ENCODE data around the gene C10orf71.

The C10orf71 gene

GRCh38 chr10:49304137-49304536 lies 5.2 kb downstream of the C10orf71 start:
- TF ChIP-seq ZBTB7A (IDR thresholded peaks at IDR 0.05; ENCODE audit: low read depth) = no peak
- TF ChIP-seq CREB1 (IDR thresholded peaks at IDR 0.05; ENCODE audit: low read depth) = no peak
- no peak for TF ChIP-seq TEAD4 (IDR thresholded peaks at IDR 0.05)
- TF ChIP-seq RAD21 (IDR thresholded peaks at IDR 0.05; ENCODE audit: low read depth) = no peak
- TF ChIP-seq CEBPB (IDR thresholded peaks at IDR 0.05) = no peak
- no peak for TF ChIP-seq TAF1 (IDR thresholded peaks at IDR 0.05; ENCODE audit: low read depth)
- TF ChIP-seq EP300 (IDR thresholded peaks at IDR 0.05; ENCODE audit: borderline replicate concordance) = no peak
- TF ChIP-seq NFIC (IDR thresholded peaks at IDR 0.05) = no peak
- no peak for TF ChIP-seq FOXM1 (IDR thresholded peaks at IDR 0.05; ENCODE audit: borderline replicate concordance, low read depth)

DNA sequence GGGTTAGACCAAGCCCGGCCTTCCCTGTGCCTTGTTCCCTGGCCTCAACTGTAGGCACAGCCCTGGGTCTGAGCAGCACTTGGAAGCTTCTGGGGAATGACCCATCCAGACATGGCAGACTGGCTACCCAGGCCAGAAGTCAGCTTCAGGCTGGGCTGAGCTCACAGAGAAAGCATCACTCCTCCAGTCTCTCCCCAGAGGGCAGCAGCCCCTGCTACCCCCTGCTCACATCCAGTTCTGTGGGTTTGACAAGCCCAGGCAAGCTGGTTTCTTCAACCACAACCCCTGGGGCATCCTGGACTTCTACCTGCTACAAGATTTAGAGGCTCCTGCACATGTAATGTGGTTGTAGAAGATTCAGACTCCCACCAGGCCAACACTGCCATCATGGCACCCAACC lies 9.0 kb downstream of the C10orf71 start:
- TF ChIP-seq, protein P1, sequence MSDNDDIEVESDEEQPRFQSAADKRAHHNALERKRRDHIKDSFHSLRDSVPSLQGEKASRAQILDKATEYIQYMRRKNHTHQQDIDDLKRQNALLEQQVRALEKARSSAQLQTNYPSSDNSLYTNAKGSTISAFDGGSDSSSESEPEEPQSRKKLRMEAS (IDR thresholded peaks at IDR 0.05) = no peak
- TF ChIP-seq TEAD4 (IDR thresholded peaks at IDR 0.05) = no peak
- no peak for TF ChIP-seq ZBTB7A (IDR thresholded peaks at IDR 0.05; ENCODE audit: low read depth)
- TF ChIP-seq YY1 (IDR thresholded peaks at IDR 0.05; ENCODE audit: low read depth) = no peak
- no peak for TF ChIP-seq EGR1 (IDR thresholded peaks at IDR 0.05)
- TF ChIP-seq TAF1 (IDR thresholded peaks at IDR 0.05; ENCODE audit: low read depth) = no peak
- no peak for TF ChIP-seq NFIC (IDR thresholded peaks at IDR 0.05)
- no peak for TF ChIP-seq FOXM1 (IDR thresholded peaks at IDR 0.05; ENCODE audit: borderline replicate concordance, low read depth)
- no peak for TF ChIP-seq RAD21 (IDR thresholded peaks at IDR 0.05; ENCODE audit: low read depth)
- TF ChIP-seq, protein P2, sequence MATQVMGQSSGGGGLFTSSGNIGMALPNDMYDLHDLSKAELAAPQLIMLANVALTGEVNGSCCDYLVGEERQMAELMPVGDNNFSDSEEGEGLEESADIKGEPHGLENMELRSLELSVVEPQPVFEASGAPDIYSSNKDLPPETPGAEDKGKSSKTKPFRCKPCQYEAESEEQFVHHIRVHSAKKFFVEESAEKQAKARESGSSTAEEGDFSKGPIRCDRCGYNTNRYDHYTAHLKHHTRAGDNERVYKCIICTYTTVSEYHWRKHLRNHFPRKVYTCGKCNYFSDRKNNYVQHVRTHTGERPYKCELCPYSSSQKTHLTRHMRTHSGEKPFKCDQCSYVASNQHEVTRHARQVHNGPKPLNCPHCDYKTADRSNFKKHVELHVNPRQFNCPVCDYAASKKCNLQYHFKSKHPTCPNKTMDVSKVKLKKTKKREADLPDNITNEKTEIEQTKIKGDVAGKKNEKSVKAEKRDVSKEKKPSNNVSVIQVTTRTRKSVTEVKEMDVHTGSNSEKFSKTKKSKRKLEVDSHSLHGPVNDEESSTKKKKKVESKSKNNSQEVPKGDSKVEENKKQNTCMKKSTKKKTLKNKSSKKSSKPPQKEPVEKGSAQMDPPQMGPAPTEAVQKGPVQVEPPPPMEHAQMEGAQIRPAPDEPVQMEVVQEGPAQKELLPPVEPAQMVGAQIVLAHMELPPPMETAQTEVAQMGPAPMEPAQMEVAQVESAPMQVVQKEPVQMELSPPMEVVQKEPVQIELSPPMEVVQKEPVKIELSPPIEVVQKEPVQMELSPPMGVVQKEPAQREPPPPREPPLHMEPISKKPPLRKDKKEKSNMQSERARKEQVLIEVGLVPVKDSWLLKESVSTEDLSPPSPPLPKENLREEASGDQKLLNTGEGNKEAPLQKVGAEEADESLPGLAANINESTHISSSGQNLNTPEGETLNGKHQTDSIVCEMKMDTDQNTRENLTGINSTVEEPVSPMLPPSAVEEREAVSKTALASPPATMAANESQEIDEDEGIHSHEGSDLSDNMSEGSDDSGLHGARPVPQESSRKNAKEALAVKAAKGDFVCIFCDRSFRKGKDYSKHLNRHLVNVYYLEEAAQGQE (IDR thresholded peaks at IDR 0.05; ENCODE audit: low read depth) = no peak
- no peak for TF ChIP-seq USF1 (IDR thresholded peaks at IDR 0.05)

GRCh38 chr10:49308881-49309280 lies 9.9 kb downstream of the C10orf71 start:
- TF ChIP-seq TCF12 (IDR thresholded peaks at IDR 0.05; ENCODE audit: low read depth) (no peak), EGR1 (IDR thresholded peaks at IDR 0.05) (no peak), EP300 (IDR thresholded peaks at IDR 0.05; ENCODE audit: borderline replicate concordance) (no peak), RAD21 (IDR thresholded peaks at IDR 0.05; ENCODE audit: low read depth) (no peak), CREB1 (IDR thresholded peaks at IDR 0.05; ENCODE audit: low read depth) (no peak), NFIC (IDR thresholded peaks at IDR 0.05) (no peak), ZBTB7A (IDR thresholded peaks at IDR 0.05; ENCODE audit: low read depth) (no peak), USF1 (IDR thresholded peaks at IDR 0.05) (no peak), TEAD4 (IDR thresholded peaks at IDR 0.05) (no peak), YY1 (IDR thresholded peaks at IDR 0.05; ENCODE audit: low read depth) (no peak), FOXM1 (IDR thresholded peaks at IDR 0.05; ENCODE audit: borderline replicate concordance, low read depth) (no peak), CEBPB (IDR thresholded peaks at IDR 0.05) (no peak), TAF1 (IDR thresholded peaks at IDR 0.05; ENCODE audit: low read depth) (no peak)
- TF ChIP-seq, protein P1 (IDR thresholded peaks at IDR 0.05) = no peak
- TF ChIP-seq, protein P2 (IDR thresholded peaks at IDR 0.05; ENCODE audit: low read depth) = no peak

- no peak for TF ChIP-seq YY1 (IDR thresholded peaks at IDR 0.05; ENCODE audit: low read depth)
- TF ChIP-seq CEBPB (IDR thresholded peaks at IDR 0.05) = no peak
- no peak for TF ChIP-seq TEAD4 (IDR thresholded peaks at IDR 0.05)
- no peak for TF ChIP-seq RAD21 (IDR thresholded peaks at IDR 0.05; ENCODE audit: low read depth)
- no peak for TF ChIP-seq ZBTB7A (IDR thresholded peaks at IDR 0.05; ENCODE audit: low read depth)
- no peak for TF ChIP-seq USF1 (IDR thresholded peaks at IDR 0.05)
- TF ChIP-seq, protein P2 (IDR thresholded peaks at IDR 0.05; ENCODE audit: low read depth) = no peak
- no peak for TF ChIP-seq TAF1 (IDR thresholded peaks at IDR 0.05; ENCODE audit: low read depth)
- TF ChIP-seq NFIC (IDR thresholded peaks at IDR 0.05) = no peak
- no peak for TF ChIP-seq CREB1 (IDR thresholded peaks at IDR 0.05; ENCODE audit: low read depth)
- no peak for TF ChIP-seq FOXM1 (IDR thresholded peaks at IDR 0.05; ENCODE audit: borderline replicate concordance, low read depth)
- no peak for TF ChIP-seq EP300 (IDR thresholded peaks at IDR 0.05; ENCODE audit: borderline replicate concordance)
- no peak for TF ChIP-seq TCF12 (IDR thresholded peaks at IDR 0.05; ENCODE audit: low read depth)
- no peak for TF ChIP-seq EGR1 (IDR thresholded peaks at IDR 0.05)
- TF ChIP-seq, protein P1 (IDR thresholded peaks at IDR 0.05) = no peak
These were observed 10.9 kb downstream of the C10orf71 start for GRCh38 chr10:49309691-49310411.
